Spinal cord (tissue), 10 donors: ENCODE data around the gene SIAE. TPM values are rescaled to one million over a fixed set of nuclear protein-coding genes. Genes with fewer than 3 reads are reported as not detected.

ENCODE experiments used
- DNase-seq, 6 donors: peaks; one replicate each; pipeline versions ENCODE4 v3.0.0 to v3.0.0-alpha.2; 2013 to 2015; ENCODE audit warnings: low spot score in 6 of 6, low read depth in 4 of 6
- H3K27ac ChIP-seq: one replicate; pipeline ENCODE4 v1.5.1; 2013; ENCODE audit warnings: low read depth, low read length, control low read depth
- H3K27me3 ChIP-seq: one replicate; pipeline ENCODE4 v1.6.1; 2013; ENCODE audit warnings: low read length; ENCODE audit not compliant: control insufficient read depth, insufficient read depth
- H3K36me3 ChIP-seq: one replicate; pipeline ENCODE4 v1.6.1; 2013; ENCODE audit warnings: low read length; ENCODE audit not compliant: control insufficient read depth, insufficient read depth
- H3K4me1 ChIP-seq: one replicate; pipeline ENCODE4 v1.6.1; 2013; ENCODE audit warnings: low read length; ENCODE audit not compliant: control insufficient read depth, insufficient read depth
- H3K4me3 ChIP-seq: one replicate; pipeline ENCODE4 v1.5.1; 2013; ENCODE audit warnings: low read depth, low read length, control low read depth
- H3K9me3 ChIP-seq: one replicate; pipeline ENCODE4 v1.6.1; 2013; ENCODE audit warnings: low read length; ENCODE audit not compliant: control insufficient read depth, insufficient read depth
- WGBS: methylation state at CpG from one replicate; pipeline ENCODE4 v1.1.5; 2013; ENCODE audit warnings: missing lambda C conversion rate; ENCODE audit not compliant: insufficient coverage; 5-methylcytosine and 5-hydroxymethylcytosine counted together
- polyA plus RNA-seq, 2 donors: library from polyadenylated mRNA; unstranded; fragments of 120-200 nt; gene quantifications; one replicate each; pipeline ENCODE4 v1.2.1, GENCODE V29; 2013; ENCODE audit not compliant: insufficient read length in 2 of 2
- total RNA-seq, 2 donors: library from RNA; depleted of rRNA in 1 of 2; stranded (reverse); fragments of 120-200 nt in 1 of 2; fragments of >200 nt in 1 of 2; gene quantifications; one replicate each; pipeline versions ENCODE4 v1.2.3 to v1.2.4, GENCODE V29; 2013 to 2014
- donor health status: healthy.

Gene SIAE
- total and polyA plus RNA-seq, 4 donors = 17.0 to 31.1 (median 30.1) TPM

GRCh38 chr11:124670732-124671131, 2.8 kb downstream of the SIAE start:
- H3K36me3 ChIP-seq = no peaks in the 10 kb centered on the region
- H3K27me3 ChIP-seq = no peaks in the 10 kb centered on the region
- DNase-seq = no peak
- H3K9me3 ChIP-seq = no peaks in the 10 kb centered on the region
- no peak overlapping the region for H3K4me3 ChIP-seq
- H3K4me1 ChIP-seq = peaks cover 15% of the 10 kb centered on the region
- WGBS = 43% methylated on average over 3 of the region's 3 CpGs
- no peak overlapping the region for H3K27ac ChIP-seq

- WGBS = 22% methylated on average over 5 of the region's 8 CpGs
- H3K4me3 ChIP-seq = no peak overlapping the region
- H3K36me3 ChIP-seq = no peaks in the 10 kb centered on the region
- H3K27me3 ChIP-seq = no peaks in the 10 kb centered on the region
- peak in 4 of 6 donors; percentile 37 to 80 (median 54) for DNase-seq
- H3K9me3 ChIP-seq = no peaks in the 10 kb centered on the region
- H3K27ac ChIP-seq = no peak overlapping the region
- H3K4me1 ChIP-seq = peaks cover 11% of the 10 kb centered on the region
These were observed 4.3 kb downstream of the SIAE start for GRCh38 chr11:124669193-124669592.

- H3K27me3 ChIP-seq = no peaks in the 10 kb centered on the region
- no peaks in the 10 kb centered on the region for H3K4me1 ChIP-seq
- no peaks in the 10 kb centered on the region for H3K36me3 ChIP-seq
- no peaks in the 10 kb centered on the region for H3K9me3 ChIP-seq
- H3K27ac ChIP-seq = no peak overlapping the region
- 88% methylated on average over 3 of the region's 3 CpGs for WGBS
- H3K4me3 ChIP-seq = no peak overlapping the region
- DNase-seq = no peak
These were observed 5.9 kb downstream of the SIAE start for GRCh38 chr11:124667601-124668000.

- Histone ChIP-seq H3K4me1 (no peaks in the 10 kb centered on the region), H3K27ac (no peak overlapping the region), H3K9me3 (no peaks in the 10 kb centered on the region), H3K36me3 (no peaks in the 10 kb centered on the region), H3K4me3 (no peak overlapping the region), H3K27me3 (no peaks in the 10 kb centered on the region)
- WGBS = no CpG with 5 or more reads among the region's 2 CpGs
- DNase-seq = peak in 1 of 6 donors; percentile 71
These were observed 9.7 kb downstream of the SIAE start for GRCh38 chr11:124663861-124664260.

GRCh38 chr11:124662106-124662505, 11.4 kb downstream of the SIAE start:
- Histone ChIP-seq H3K27ac (no peak overlapping the region), H3K36me3 (no peaks in the 10 kb centered on the region)
- WGBS = 60% methylated on average over 1 of the region's 4 CpGs

GRCh38 chr11:124661553-124661952, 12.0 kb downstream of the SIAE start:
- Histone ChIP-seq H3K4me1 (peaks cover 5% of the 10 kb centered on the region), H3K36me3 (no peaks in the 10 kb centered on the region), H3K27me3 (no peaks in the 10 kb centered on the region), H3K4me3 (no peak overlapping the region), H3K27ac (no peak overlapping the region), H3K9me3 (no peaks in the 10 kb centered on the region)
- no peak for DNase-seq

More at GRCh38 chr11:124662106-124662505, 11.4 kb downstream of the SIAE start:
- Histone ChIP-seq H3K4me3 (no peak overlapping the region), H3K9me3 (no peaks in the 10 kb centered on the region), H3K27me3 (no peaks in the 10 kb centered on the region), H3K4me1 (no peaks in the 10 kb centered on the region)
- peak in 1 of 6 donors; percentile 69 for DNase-seq

GRCh38 chr11:124658986-124659385, 14.6 kb downstream of the SIAE start:
- no peak overlapping the region for H3K27ac ChIP-seq
- H3K4me3 ChIP-seq = no peak overlapping the region
- H3K4me1 ChIP-seq = peaks cover 6% of the 10 kb centered on the region
- no CpG with 5 or more reads among the region's 1 CpG for WGBS
- H3K27me3 ChIP-seq = no peaks in the 10 kb centered on the region
- peak in 2 of 6 donors; percentile 39 to 74 for DNase-seq
- H3K9me3 ChIP-seq = no peaks in the 10 kb centered on the region
- no peaks in the 10 kb centered on the region for H3K36me3 ChIP-seq

- H3K27me3 ChIP-seq = no peaks in the 10 kb centered on the region
- no peaks in the 10 kb centered on the region for H3K9me3 ChIP-seq
- WGBS = no CpG with 5 or more reads among the region's 3 CpGs
- no peak overlapping the region for H3K4me3 ChIP-seq
- DNase-seq = peak in 1 of 6 donors; percentile 72
- H3K36me3 ChIP-seq = no peaks in the 10 kb centered on the region
- H3K4me1 ChIP-seq = peaks cover 6% of the 10 kb centered on the region
- no peak overlapping the region for H3K27ac ChIP-seq
These were observed 15.0 kb downstream of the SIAE start for GRCh38 chr11:124658501-124658900.

GRCh38 chr11:124657904-124658303, 15.6 kb downstream of the SIAE start:
- H3K27ac ChIP-seq = no peak overlapping the region
- H3K9me3 ChIP-seq = no peaks in the 10 kb centered on the region
- no peak for DNase-seq
- H3K36me3 ChIP-seq = no peaks in the 10 kb centered on the region
- no peaks in the 10 kb centered on the region for H3K27me3 ChIP-seq
- H3K4me1 ChIP-seq = peaks cover 6% of the 10 kb centered on the region
- H3K4me3 ChIP-seq = no peak overlapping the region
- WGBS = no CpG with 5 or more reads among the region's 5 CpGs

- no peak overlapping the region for H3K27ac ChIP-seq
- H3K4me3 ChIP-seq = no peak overlapping the region
- 17% methylated on average over 13 of the region's 16 CpGs for WGBS
These were observed 16.5 kb downstream of the SIAE start for GRCh38 chr11:124656774-124657630.

More at GRCh38 chr11:124656774-124657630, 16.5 kb downstream of the SIAE start:
- no peaks in the 10 kb centered on the region for H3K27me3 ChIP-seq
- H3K9me3 ChIP-seq = no peaks in the 10 kb centered on the region
- peak; percentile 38 to 94 (median 58) for DNase-seq
- no peaks in the 10 kb centered on the region for H3K36me3 ChIP-seq
- peaks cover 6% of the 10 kb centered on the region for H3K4me1 ChIP-seq
